Neural progenitor cell (in vitro differentiated cells): ENCODE results near the gene MGAT3. TPM values are rescaled to one million over a fixed set of nuclear protein-coding genes. Genes with fewer than 3 reads are reported as not detected.

ENCODE experiments used
- DNase-seq: peaks from one replicate; pipeline ENCODE4 v3.0.0-alpha.2; 2016; ENCODE audit warnings: low spot score
- H2AFZ ChIP-seq: fragments of 200-600 bp; sonication (generic); replicated peaks from 2 replicates; pipeline ENCODE4 v1.6.1; 2016; ENCODE audit warnings: antibody characterized with exemption
- H3F3A ChIP-seq: fragments of 200-600 bp; sonication (generic); 2 replicates; pipeline ENCODE4 v1.6.1; 2016; ENCODE audit warnings: antibody characterized with exemption, low read depth
- H3K27ac ChIP-seq: fragments of 200-600 bp; sonication (generic); 2 replicates; pipeline ENCODE4 v1.5.1; 2016; ENCODE audit warnings: mild to moderate bottlenecking
- H3K27me3 ChIP-seq: fragments of 200-600 bp; sonication (generic); 2 replicates; pipeline ENCODE4 v1.6.1; 2016; ENCODE audit warnings: mild to moderate bottlenecking, moderate library complexity
- H3K36me3 ChIP-seq: fragments of 200-600 bp; sonication (generic); 2 replicates; pipeline ENCODE4 v1.5.1; 2016
- H3K4me1 ChIP-seq: fragments of 200-600 bp; sonication (generic); 2 replicates; pipeline ENCODE4 v1.6.1; 2016; ENCODE audit warnings: mixed run types
- H3K4me2 ChIP-seq: fragments of 200-600 bp; sonication (generic); 2 replicates; pipeline ENCODE4 v1.6.1; 2016
- H3K4me3 ChIP-seq: fragments of 200-600 bp; sonication (generic); 2 replicates; pipeline ENCODE4 v1.5.1; 2016
- H3K79me2 ChIP-seq: fragments of 200-600 bp; sonication (generic); 2 replicates; pipeline ENCODE4 v1.6.1; 2016; ENCODE audit warnings: low read depth
- H3K9ac ChIP-seq: fragments of 200-600 bp; sonication (generic); 2 replicates; pipeline ENCODE4 v1.6.1; 2016
- H3K9me3 ChIP-seq: fragments of 200-600 bp; sonication (generic); 2 replicates; pipeline ENCODE4 v1.5.1; 2016; ENCODE audit warnings: low read depth
- H4K20me1 ChIP-seq: fragments of 200-600 bp; sonication (generic); 2 replicates; pipeline ENCODE4 v1.6.1; 2016; ENCODE audit warnings: low read depth
- H3K27ac Mint-ChIP-seq: 3 replicates; pipeline ENCODE4 v1.8.0; 2021; ENCODE audit warnings: mixed read lengths
- H3K27me3 Mint-ChIP-seq: 2 replicates; pipeline ENCODE4 v1.8.0; 2022; ENCODE audit warnings: low read depth, mild to moderate bottlenecking, inconsistent platforms, moderate library complexity, mixed read lengths; ENCODE audit not compliant: insufficient read depth
- H3K36me3 Mint-ChIP-seq: 3 replicates; pipeline ENCODE4 v1.8.0; 2021; ENCODE audit warnings: mixed read lengths
- H3K4me1 Mint-ChIP-seq: 3 replicates; pipeline ENCODE4 v1.8.0; 2021; ENCODE audit warnings: mixed read lengths
- H3K4me3 Mint-ChIP-seq: 3 replicates; pipeline ENCODE4 v1.8.0; 2021; ENCODE audit warnings: mild to moderate bottlenecking, moderate library complexity, mixed read lengths
- H3K9me3 Mint-ChIP-seq: 3 replicates; pipeline ENCODE4 v1.8.0; 2020; ENCODE audit warnings: mixed read lengths
- CTCF ChIP-seq: fragments of 200-600 bp; sonication (generic); IDR thresholded peaks from 2 replicates; pipeline ENCODE4 v1.5.1; 2017; ENCODE audit warnings: antibody characterized with exemption, mild to moderate bottlenecking
- EZH2 ChIP-seq: fragments of 200-600 bp; sonication (generic); IDR thresholded peaks from 2 replicates; pipeline ENCODE4 v1.6.1; 2017; ENCODE audit warnings: antibody characterized with exemption, mild to moderate bottlenecking, moderate library complexity
- EZH2phosphoT487 ChIP-seq: fragments of 200-600 bp; sonication (generic); IDR thresholded peaks from 2 replicates; pipeline ENCODE4 v1.6.1; 2017; ENCODE audit warnings: antibody characterized with exemption
- total RNA-seq: library from RNA; depleted of rRNA; stranded (reverse); fragments of >200 nt; gene quantifications from 2 replicates; pipeline ENCODE4 v1.2.3, GENCODE V29; 2015; ENCODE audit warnings: low replicate concordance

MGAT3 gene
- total RNA-seq, 1 donor from 2014 or later, result 7.5 TPM

GRCh38 chr22:39475337-39475736 is 18.5 kb downstream of the MGAT3 start:
- Histone ChIP-seq H3K9ac (no peak overlapping the region), H3K36me3 (no peaks in the 10 kb centered on the region), H2AFZ (no peak overlapping the region), H3K27ac (no peak overlapping the region), H4K20me1 (peaks cover 96% of the 10 kb centered on the region), H3F3A (peaks cover 14% of the 10 kb centered on the region), H3K4me2 (peak overlapping the region; percentile 2), H3K4me3 (no peak overlapping the region), H3K79me2 (no peaks in the 10 kb centered on the region), H3K9me3 (no peaks in the 10 kb centered on the region), H3K27me3 (no peaks in the 10 kb centered on the region), H3K4me1 (peaks cover 46% of the 10 kb centered on the region)
- H3K4me3 Mint-ChIP-seq, result peak overlapping the region; percentile 59
- peak overlapping the region; percentile 89 for H3K27ac Mint-ChIP-seq
- H3K36me3 Mint-ChIP-seq, result no peaks in the 10 kb centered on the region
- peaks cover 3% of the 10 kb centered on the region for H3K27me3 Mint-ChIP-seq
- TF ChIP-seq CTCF, result no peak
- TF ChIP-seq EZH2, result no peak
- TF ChIP-seq EZH2phosphoT487, result no peak
- peaks cover 2% of the 10 kb centered on the region for H3K9me3 Mint-ChIP-seq
- no peak for DNase-seq
- peaks cover 60% of the 10 kb centered on the region for H3K4me1 Mint-ChIP-seq

- H2AFZ ChIP-seq, result no peak overlapping the region
- H4K20me1 ChIP-seq, result peaks cover 96% of the 10 kb centered on the region
- no peaks in the 10 kb centered on the region for H3K27me3 ChIP-seq
- peaks cover 55% of the 10 kb centered on the region for H3K4me1 Mint-ChIP-seq
- peaks cover 9% of the 10 kb centered on the region for H3F3A ChIP-seq
- H3K9ac ChIP-seq, result no peak overlapping the region
- peak overlapping the region; percentile 2 for H3K4me2 ChIP-seq
- H3K79me2 ChIP-seq, result no peaks in the 10 kb centered on the region
- H3K27ac ChIP-seq, result no peak overlapping the region
- H3K4me1 ChIP-seq, result peaks cover 40% of the 10 kb centered on the region
- H3K27me3 Mint-ChIP-seq, result peaks cover 3% of the 10 kb centered on the region
- peak; percentile 38 for DNase-seq
- peaks cover 2% of the 10 kb centered on the region for H3K9me3 Mint-ChIP-seq
- H3K27ac Mint-ChIP-seq, result peak overlapping the region; percentile 89
- TF ChIP-seq EZH2phosphoT487, result no peak
- TF ChIP-seq EZH2, result no peak
- no peak for TF ChIP-seq CTCF
- peak overlapping the region; percentile 59 for H3K4me3 Mint-ChIP-seq
- no peaks in the 10 kb centered on the region for H3K9me3 ChIP-seq
- no peaks in the 10 kb centered on the region for H3K36me3 Mint-ChIP-seq
- no peak overlapping the region for H3K4me3 ChIP-seq
- H3K36me3 ChIP-seq, result no peaks in the 10 kb centered on the region
Observed at GRCh38 chr22:39475902-39476301, 19.1 kb downstream of the MGAT3 start.

- TF ChIP-seq EZH2, result no peak
- TF ChIP-seq CTCF, result no peak
- TF ChIP-seq EZH2phosphoT487, result no peak
- peaks cover 93% of the 10 kb centered on the region for H4K20me1 ChIP-seq
- H3F3A ChIP-seq, result peaks cover 3% of the 10 kb centered on the region
- H2AFZ ChIP-seq, result no peak overlapping the region
- Mint-ChIP-seq H3K4me1 (peaks cover 48% of the 10 kb centered on the region), H3K4me3 (no peak overlapping the region), H3K27ac (peak overlapping the region; percentile 50), H3K27me3 (peaks cover 3% of the 10 kb centered on the region), H3K9me3 (peaks cover 2% of the 10 kb centered on the region), H3K36me3 (no peaks in the 10 kb centered on the region)
- H3K36me3 ChIP-seq, result no peaks in the 10 kb centered on the region
- H3K27me3 ChIP-seq, result no peaks in the 10 kb centered on the region
- H3K4me2 ChIP-seq, result no peak overlapping the region
- no peak overlapping the region for H3K4me3 ChIP-seq
- no peaks in the 10 kb centered on the region for H3K9me3 ChIP-seq
- no peaks in the 10 kb centered on the region for H3K79me2 ChIP-seq
- no peak for DNase-seq
- peaks cover 33% of the 10 kb centered on the region for H3K4me1 ChIP-seq
- H3K9ac ChIP-seq, result no peak overlapping the region
- no peak overlapping the region for H3K27ac ChIP-seq
Observed at GRCh38 chr22:39476664-39477063, 19.9 kb downstream of the MGAT3 start.
